22Rv1 (cell line): Measurements from ENCODE around the gene INTS6.

Experiments
- CTCF ChIP-seq: fragments of 450-650 bp; IDR thresholded peaks from 2 replicates; pipeline ENCODE4 v1.5.1; 2017; ENCODE audit warnings: mild to moderate bottlenecking
- ZFX ChIP-seq: fragments of 450-650 bp; IDR thresholded peaks from 2 replicates; pipeline ENCODE4 v1.6.1; 2017; ENCODE audit warnings: antibody characterized with exemption, borderline replicate concordance

- TF ChIP-seq CTCF (no peak), ZFX (no peak)
Observed at GRCh38 chr13:51499841-51500240, 47.0 kb upstream of the INTS6 start.
